ENCODE data around the gene NDOR1. TPM values are rescaled to one million over a fixed set of nuclear protein-coding genes. Genes with fewer than 3 reads are reported as not detected.

The NDOR1 gene
- total RNA-seq, 1 experiment from 2014 or later: 31.8 TPM

GRCh38 chr9:137213160-137214060 is 7.9 kb downstream of the NDOR1 start:
- no peaks in the 10 kb centered on the region for H3K27me3 ChIP-seq (replicated peaks; ENCODE audit: control insufficient read depth, insufficient read depth, low read length)
- H3K4me1 ChIP-seq: peaks cover 18% of the 10 kb centered on the region
- intact Hi-C loops (cut with micrococcal nuclease; ENCODE audit: unreplicated experiment): no loop called here
- ChIA-PET POLR2A (no interaction called here), CTCF (interaction anchor here (1.1 to 1.4 kb wide), 2 partner anchors 14 to 24 kb away, joined by 7 to 8 read pairs; partner anchors contain the start of gene RNF224)
- peaks cover 26% of the 10 kb centered on the region for H3K36me3 Mint-ChIP-seq (ENCODE audit: insufficient read depth, unreplicated experiment)
- no peaks in the 10 kb centered on the region for H3K9me3 Mint-ChIP-seq (ENCODE audit: unreplicated experiment)
- peaks cover 6% of the 10 kb centered on the region for H3K4me1 Mint-ChIP-seq (ENCODE audit: low read depth, unreplicated experiment)
- no peak overlapping the region for H3K27ac Mint-ChIP-seq (ENCODE audit: unreplicated experiment)
- H3K9me3 ChIP-seq: no peaks in the 10 kb centered on the region
- peak in 1 of 2 experiments; percentile 14 for TF ChIP-seq CTCF (IDR thresholded peaks at IDR 0.05; ENCODE audit: insufficient read depth in 1 of 2, low read depth in 1 of 2, low read length in 1 of 2, severe bottlenecking in 1 of 2, unreplicated experiment in 1 of 2)
- no peak overlapping the region for H3K4me3 Mint-ChIP-seq (ENCODE audit: unreplicated experiment)
- H3K27me3 Mint-ChIP-seq (ENCODE audit: insufficient read depth, unreplicated experiment): no peaks in the 10 kb centered on the region
- no peaks in the 10 kb centered on the region; the same call in 1 of the 2 replicates for H3K36me3 ChIP-seq (ENCODE audit: control insufficient read depth, insufficient read depth, low read length)
- no peak for DNase-seq
- H3K4me3 ChIP-seq (ENCODE audit: low read depth, low read length): no peak overlapping the region
- BruUV-seq (replicated peaks): no TSS peak

- no peak overlapping the region for H3K4me3 Mint-ChIP-seq (ENCODE audit: unreplicated experiment)
- BruUV-seq (replicated peaks): no TSS peak
- POLR2A ChIA-PET: no interaction called here
These were observed 9.1 kb downstream of the NDOR1 start for GRCh38 chr9:137214620-137215019.

More at GRCh38 chr9:137214620-137215019, 9.1 kb downstream of the NDOR1 start:
- no peaks in the 10 kb centered on the region for H3K9me3 ChIP-seq
- Mint-ChIP-seq H3K27me3 (ENCODE audit: insufficient read depth, unreplicated experiment) (no peaks in the 10 kb centered on the region), H3K9me3 (ENCODE audit: unreplicated experiment) (no peaks in the 10 kb centered on the region), H3K27ac (ENCODE audit: unreplicated experiment) (no peak overlapping the region), H3K4me1 (ENCODE audit: low read depth, unreplicated experiment) (peaks cover 6% of the 10 kb centered on the region), H3K36me3 (ENCODE audit: insufficient read depth, unreplicated experiment) (peaks cover 27% of the 10 kb centered on the region)
- intact Hi-C loops (cut with micrococcal nuclease; ENCODE audit: unreplicated experiment): no loop called here
- CTCF ChIA-PET: interaction anchor here (1.4 kb wide), 1 partner anchor 13 kb away, joined by 8 read pairs; the partner anchor contains the start of gene RNF224
- H3K4me3 ChIP-seq (ENCODE audit: low read depth, low read length): no peak overlapping the region
- no peak for DNase-seq
- H3K4me1 ChIP-seq: peaks cover 25% of the 10 kb centered on the region
- H3K27me3 ChIP-seq (replicated peaks; ENCODE audit: control insufficient read depth, insufficient read depth, low read length): no peaks in the 10 kb centered on the region
- no peak for TF ChIP-seq CTCF (IDR thresholded peaks at IDR 0.05; ENCODE audit: insufficient read depth in 1 of 2, low read depth in 1 of 2, low read length in 1 of 2, severe bottlenecking in 1 of 2, unreplicated experiment in 1 of 2)
- H3K36me3 ChIP-seq (ENCODE audit: control insufficient read depth, insufficient read depth, low read length): no peaks in the 10 kb centered on the region

All from Caco-2 (cell line).